Measurements from ENCODE around the gene STH. TPM values are rescaled to one million over a fixed set of nuclear protein-coding genes. Genes with fewer than 3 reads are reported as not detected.

Gene STH
- total and polyA plus RNA-seq, 3 donors from 2014 or later: 1.3 TPM; not detected in 2

DNA sequence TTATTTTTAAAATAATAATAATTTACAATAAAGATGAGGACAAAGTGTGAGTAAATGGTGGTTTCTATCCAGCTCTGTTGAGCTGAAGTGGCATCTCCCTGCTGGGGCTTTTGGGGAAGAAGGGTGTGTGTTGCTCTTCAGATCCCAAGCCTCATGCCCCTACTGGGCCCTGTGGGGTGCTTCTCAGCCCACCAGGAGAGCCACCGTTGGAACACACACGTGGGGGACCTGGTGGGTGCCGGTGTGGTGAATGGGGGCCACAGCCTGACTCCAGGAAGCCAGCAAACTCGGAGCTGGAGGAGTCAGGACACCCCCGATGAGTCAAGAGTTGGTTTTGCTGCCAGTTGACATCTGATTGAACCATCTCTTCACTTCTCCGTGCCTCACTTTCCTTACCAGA is 37.8 kb upstream of the STH start:
- H3K27me3 ChIP-seq: no peaks in the 10 kb centered on the region
- 82 to 94% methylated on average over 6 of the region's 6 CpGs for WGBS, 2 donors
- no peak overlapping the region for H3K4me3 ChIP-seq
- no peaks in the 10 kb centered on the region for H3K4me1 ChIP-seq
- no peak for DNase-seq
- H3K27ac ChIP-seq: no peak overlapping the region
- TF ChIP-seq POLR2A (IDR thresholded peaks at IDR 0.05): no peak
- no peak for TF ChIP-seq CTCF (IDR thresholded peaks at IDR 0.05)
- H3K9me3 ChIP-seq: no peaks in the 10 kb centered on the region
- intact Hi-C loops (cut with DNase I; ENCODE audit: low total_unique reads): no loop called here
- no peaks in the 10 kb centered on the region for H3K36me3 ChIP-seq (ENCODE audit: low read depth, missing control alignments)

DNA sequence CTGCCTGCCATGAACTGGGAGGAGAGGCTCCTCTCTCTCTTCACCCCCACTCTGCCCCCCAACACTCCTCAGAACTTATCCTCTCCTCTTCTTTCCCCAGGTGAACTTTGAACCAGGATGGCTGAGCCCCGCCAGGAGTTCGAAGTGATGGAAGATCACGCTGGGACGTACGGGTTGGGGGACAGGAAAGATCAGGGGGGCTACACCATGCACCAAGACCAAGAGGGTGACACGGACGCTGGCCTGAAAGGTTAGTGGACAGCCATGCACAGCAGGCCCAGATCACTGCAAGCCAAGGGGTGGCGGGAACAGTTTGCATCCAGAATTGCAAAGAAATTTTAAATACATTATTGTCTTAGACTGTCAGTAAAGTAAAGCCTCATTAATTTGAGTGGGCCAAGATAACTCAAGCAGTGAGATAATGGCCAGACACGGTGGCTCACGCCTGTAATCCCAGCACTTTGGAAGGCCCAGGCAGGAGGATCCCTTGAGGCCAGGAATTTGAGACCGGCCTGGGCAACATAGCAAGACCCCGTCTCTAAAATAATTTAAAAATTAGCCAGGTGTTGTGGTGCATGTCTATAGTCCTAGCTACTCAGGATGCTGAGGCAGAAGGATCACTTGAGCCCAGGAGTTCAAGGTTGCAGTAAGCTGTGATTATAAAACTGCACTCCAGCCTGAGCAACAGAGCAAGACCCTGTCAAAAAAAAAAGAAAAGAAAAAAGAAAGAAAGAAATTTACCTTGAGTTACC is 36.7 kb upstream of the STH start:
- TF ChIP-seq POLR2A (IDR thresholded peaks at IDR 0.05) (no peak), CTCF (IDR thresholded peaks at IDR 0.05) (no peak)
- H3K27ac ChIP-seq: no peak overlapping the region
- no peaks in the 10 kb centered on the region for H3K4me1 ChIP-seq
- WGBS, 2 donors: 91 to 96% methylated on average over 12 of the region's 12 CpGs
- H3K27me3 ChIP-seq: no peaks in the 10 kb centered on the region
- no peak for DNase-seq
- H3K4me3 ChIP-seq: no peak overlapping the region
- intact Hi-C loops (cut with DNase I; ENCODE audit: low total_unique reads): no loop called here
- H3K9me3 ChIP-seq: no peaks in the 10 kb centered on the region
- H3K36me3 ChIP-seq (ENCODE audit: low read depth, missing control alignments): no peaks in the 10 kb centered on the region

GRCh38 chr17:45963283-45963682 is 35.8 kb upstream of the STH start:
- intact Hi-C loops (cut with DNase I; ENCODE audit: low total_unique reads): no loop called here
- Histone ChIP-seq H3K9me3 (no peaks in the 10 kb centered on the region), H3K4me1 (no peaks in the 10 kb centered on the region), H3K36me3 (ENCODE audit: low read depth, missing control alignments) (no peaks in the 10 kb centered on the region), H3K4me3 (no peak overlapping the region), H3K27ac (no peak overlapping the region), H3K27me3 (no peaks in the 10 kb centered on the region)
- no peak for DNase-seq
- TF ChIP-seq CTCF (IDR thresholded peaks at IDR 0.05) (no peak), POLR2A (IDR thresholded peaks at IDR 0.05) (no peak)
- 95 to 99% methylated on average over 4 to 5 of the region's 5 CpGs for WGBS, 2 donors

DNA sequence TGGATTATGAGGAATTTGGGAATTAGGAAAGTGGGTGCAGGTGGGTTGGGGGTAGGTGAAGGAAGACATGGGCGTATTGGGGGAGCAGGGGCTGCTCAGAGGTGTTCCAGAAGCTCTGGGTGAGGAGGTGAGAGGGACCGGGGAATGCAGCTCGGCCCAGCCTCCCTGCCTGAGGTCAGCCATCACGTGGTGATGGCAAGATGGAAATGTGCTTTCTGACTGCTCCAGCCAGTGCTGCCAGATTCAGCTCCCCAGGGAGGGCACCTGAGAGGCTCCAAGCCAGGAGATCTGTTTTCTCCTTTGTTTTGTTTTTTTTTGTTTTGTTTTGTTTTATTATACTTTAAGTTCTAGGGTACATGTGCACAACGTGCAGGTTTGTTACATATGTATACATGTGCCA is 35.2 kb upstream of the STH start:
- Histone ChIP-seq H3K36me3 (ENCODE audit: low read depth, missing control alignments) (no peaks in the 10 kb centered on the region), H3K4me1 (no peaks in the 10 kb centered on the region), H3K27me3 (no peaks in the 10 kb centered on the region), H3K4me3 (no peak overlapping the region), H3K9me3 (no peaks in the 10 kb centered on the region), H3K27ac (no peak overlapping the region)
- WGBS, 2 donors: 79 to 80% methylated on average over 5 of the region's 5 CpGs
- DNase-seq: no peak
- TF ChIP-seq CTCF (IDR thresholded peaks at IDR 0.05): no peak
- TF ChIP-seq POLR2A (IDR thresholded peaks at IDR 0.05): no peak
- intact Hi-C loops (cut with DNase I; ENCODE audit: low total_unique reads): no loop called here

- Histone ChIP-seq H3K27ac (no peak overlapping the region), H3K36me3 (ENCODE audit: low read depth, missing control alignments) (no peaks in the 10 kb centered on the region), H3K4me3 (no peak overlapping the region), H3K9me3 (no peaks in the 10 kb centered on the region), H3K27me3 (no peaks in the 10 kb centered on the region), H3K4me1 (no peaks in the 10 kb centered on the region)
- no peak for DNase-seq
- 94 to 97% methylated on average over 4 of the region's 4 CpGs for WGBS, 2 donors
- intact Hi-C loops (cut with DNase I; ENCODE audit: low total_unique reads): no loop called here
- TF ChIP-seq POLR2A (IDR thresholded peaks at IDR 0.05): no peak
- TF ChIP-seq CTCF (IDR thresholded peaks at IDR 0.05): no peak
These were observed 34.4 kb upstream of the STH start for GRCh38 chr17:45964634-45965033.

All from testis (tissue), 3 donors.